Keratinocyte (primary cell): Measurements from ENCODE around the gene DCDC1.

Experiments
- EZH2 ChIP-seq: IDR thresholded peaks from one replicate; pipeline ENCODE4 v1.6.1; 2012; ENCODE audit warnings: inconsistent platforms, mild to moderate bottlenecking, low read length, moderate library complexity
- TF ChIP-seq, protein P1 (sequence below), 3 experiments: IDR thresholded peaks in 1 of 3; conservative IDR thresholded peaks in 1 of 3; optimal IDR thresholded peaks in 1 of 3; 2 replicates in 2 of 3; 3 replicates in 1 of 3; pipeline versions ENCODE3 to v1.5.1; 2011; ENCODE audit warnings: low read length in 3 of 3, mild to moderate bottlenecking in 3 of 3, moderate library complexity in 2 of 3, control low read depth in 1 of 3, inconsistent platforms in 1 of 3; ENCODE audit not compliant: insufficient read depth in 2 of 3; ENCODE audit errors: extremely low read depth in 1 of 3

DNA sequence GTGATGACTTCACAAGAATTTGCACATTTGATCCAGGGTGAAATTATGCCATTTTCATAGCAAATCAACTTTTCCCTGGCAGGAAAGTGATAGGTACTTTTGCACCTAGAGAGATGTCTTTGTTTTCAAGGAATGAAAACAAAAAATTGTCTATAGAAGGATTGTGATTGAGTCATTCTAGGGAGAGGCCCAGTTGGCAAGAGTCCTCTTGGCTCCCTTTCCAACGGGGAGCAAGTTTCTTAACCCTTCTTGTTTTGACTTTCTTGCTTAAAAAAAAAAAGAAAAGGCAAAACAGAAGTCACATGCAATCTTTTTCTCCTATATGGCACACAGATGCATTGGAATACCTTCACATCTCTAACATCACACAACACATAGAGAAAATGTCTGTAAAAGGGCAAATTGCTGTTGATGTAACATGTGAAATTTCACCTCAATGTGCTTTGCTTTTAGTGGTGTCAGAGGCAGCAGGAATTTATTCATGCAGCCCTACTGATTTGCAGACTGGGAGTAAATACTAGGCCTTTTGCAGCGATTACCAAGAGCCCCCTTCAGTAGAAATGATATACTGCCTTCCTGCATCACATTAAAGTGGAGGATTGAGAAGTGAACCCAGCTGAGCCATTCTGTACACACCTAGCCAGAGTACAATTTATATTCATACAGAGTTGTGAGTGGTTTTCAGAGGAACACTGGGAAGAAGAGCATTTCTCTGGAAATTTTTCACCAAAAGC lies 492.7 kb downstream of the DCDC1 start:
- TF ChIP-seq, protein P1, sequence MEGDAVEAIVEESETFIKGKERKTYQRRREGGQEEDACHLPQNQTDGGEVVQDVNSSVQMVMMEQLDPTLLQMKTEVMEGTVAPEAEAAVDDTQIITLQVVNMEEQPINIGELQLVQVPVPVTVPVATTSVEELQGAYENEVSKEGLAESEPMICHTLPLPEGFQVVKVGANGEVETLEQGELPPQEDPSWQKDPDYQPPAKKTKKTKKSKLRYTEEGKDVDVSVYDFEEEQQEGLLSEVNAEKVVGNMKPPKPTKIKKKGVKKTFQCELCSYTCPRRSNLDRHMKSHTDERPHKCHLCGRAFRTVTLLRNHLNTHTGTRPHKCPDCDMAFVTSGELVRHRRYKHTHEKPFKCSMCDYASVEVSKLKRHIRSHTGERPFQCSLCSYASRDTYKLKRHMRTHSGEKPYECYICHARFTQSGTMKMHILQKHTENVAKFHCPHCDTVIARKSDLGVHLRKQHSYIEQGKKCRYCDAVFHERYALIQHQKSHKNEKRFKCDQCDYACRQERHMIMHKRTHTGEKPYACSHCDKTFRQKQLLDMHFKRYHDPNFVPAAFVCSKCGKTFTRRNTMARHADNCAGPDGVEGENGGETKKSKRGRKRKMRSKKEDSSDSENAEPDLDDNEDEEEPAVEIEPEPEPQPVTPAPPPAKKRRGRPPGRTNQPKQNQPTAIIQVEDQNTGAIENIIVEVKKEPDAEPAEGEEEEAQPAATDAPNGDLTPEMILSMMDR (optimal IDR thresholded peaks at IDR 0.05 in 1 of 3, IDR thresholded peaks at IDR 0.05 in 1 of 3, conservative IDR thresholded peaks at IDR 0.05 in 1 of 3; ENCODE audit: extremely low read depth in 1 of 3, insufficient read depth in 2 of 3, low read length in 3 of 3) = no peak
- TF ChIP-seq EZH2 = no peak
